Measurements from ENCODE around the gene DNMBP.
"Not testable (repeated sequence)": the region's sequence is repeated elsewhere in the genome, so short reads cannot be mapped to it uniquely, and the experiment has no call there.

DNMBP gene

DNA sequence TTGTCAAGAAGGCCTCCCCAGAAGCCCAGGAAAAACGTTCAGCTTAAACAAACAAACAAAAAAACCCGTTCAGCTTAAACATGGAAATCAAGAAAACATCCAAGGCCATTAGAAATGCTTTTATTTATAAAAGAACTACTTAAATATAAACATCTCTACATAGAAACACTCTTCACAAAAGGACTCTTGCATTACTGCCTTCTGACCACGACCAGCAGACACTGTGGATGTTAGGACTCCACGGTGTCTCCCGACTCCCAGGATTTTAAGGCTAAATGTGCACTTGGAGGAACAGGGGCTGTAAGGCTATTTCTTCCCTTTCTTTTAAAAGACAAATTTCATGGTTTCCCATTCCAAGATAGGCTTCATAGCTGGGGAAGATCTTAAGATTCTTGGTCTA lies 134.3 kb downstream of the DNMBP start:
- no peak for TF ChIP-seq CTCF (IDR thresholded peaks at IDR 0.05; ENCODE audit: borderline replicate concordance, control extremely low read depth, extremely low read depth, insufficient read depth, missing control alignments)
- in situ Hi-C loops (cut with MboI; ENCODE audit: low sequenced_read_pairs, unreplicated experiment), result no loop called here
- no peak for DNase-seq (ENCODE audit: low spot score)

DNA sequence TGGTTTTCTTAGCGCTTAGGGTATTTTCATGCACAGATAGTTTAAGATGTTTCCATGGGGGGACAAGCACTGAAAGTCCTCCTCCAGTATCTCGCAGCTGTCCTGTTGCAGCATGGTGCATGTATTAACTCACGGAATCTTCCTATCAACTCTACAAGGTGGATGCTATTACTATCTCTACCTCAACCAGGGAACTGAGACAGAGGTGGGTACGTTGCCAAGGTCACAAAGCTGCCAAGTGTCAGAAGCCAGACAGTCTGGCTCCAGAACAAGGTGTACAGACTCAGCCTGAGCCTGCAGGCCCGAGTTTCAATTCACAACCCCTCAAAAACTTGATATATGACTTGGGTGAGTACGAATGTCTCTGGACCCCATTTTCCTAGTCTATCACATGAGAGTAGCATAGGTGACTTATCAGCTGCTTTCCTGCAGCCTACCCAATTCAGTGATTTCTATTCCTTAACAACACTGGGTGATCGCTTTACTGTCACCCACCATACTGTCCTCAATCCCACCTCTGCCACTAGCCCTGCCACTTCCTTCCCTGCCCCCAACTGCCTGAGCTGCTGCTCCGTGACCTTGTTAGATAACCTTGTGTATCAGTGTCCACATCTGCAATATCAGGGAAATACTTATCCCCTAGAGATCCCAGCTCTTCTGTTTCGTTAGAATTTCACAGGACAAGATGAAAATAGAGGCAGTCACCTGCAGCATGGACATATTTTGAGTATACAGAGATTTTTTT lies 135.2 kb downstream of the DNMBP start:
- TF ChIP-seq CTCF (IDR thresholded peaks at IDR 0.05; ENCODE audit: borderline replicate concordance, control extremely low read depth, extremely low read depth, insufficient read depth, missing control alignments), result no peak
- in situ Hi-C loops (cut with MboI; ENCODE audit: low sequenced_read_pairs, unreplicated experiment), result no loop called here

DNA sequence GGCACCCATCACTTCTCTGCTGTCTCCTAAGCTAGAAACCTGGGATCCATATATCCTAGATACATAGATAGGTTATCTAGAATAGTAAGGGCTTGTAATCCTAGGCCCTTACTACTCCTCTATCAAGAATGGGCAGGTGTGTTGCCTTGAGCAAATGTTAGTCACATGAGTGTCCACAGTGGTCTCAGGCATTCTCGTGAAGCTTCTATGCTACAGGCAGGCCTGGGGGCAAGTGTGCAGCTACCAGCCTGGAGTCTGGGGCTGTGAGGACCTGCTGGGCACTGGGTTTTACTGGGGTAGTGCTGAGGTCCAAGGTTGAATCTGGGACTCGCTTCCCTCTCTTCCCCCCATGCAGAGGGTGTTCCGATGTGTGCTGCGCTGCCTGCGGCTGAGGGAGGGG lies 135.9 kb downstream of the DNMBP start:
- no peak for TF ChIP-seq CTCF (IDR thresholded peaks at IDR 0.05; ENCODE audit: borderline replicate concordance, control extremely low read depth, extremely low read depth, insufficient read depth, missing control alignments)
- in situ Hi-C loops (cut with MboI; ENCODE audit: low sequenced_read_pairs, unreplicated experiment), result no loop called here
- no peak for DNase-seq (ENCODE audit: low spot score)

More for the DNA sequence above, 135.2 kb downstream of the DNMBP start:
- DNase-seq (ENCODE audit: low spot score), result no peak

DNA sequence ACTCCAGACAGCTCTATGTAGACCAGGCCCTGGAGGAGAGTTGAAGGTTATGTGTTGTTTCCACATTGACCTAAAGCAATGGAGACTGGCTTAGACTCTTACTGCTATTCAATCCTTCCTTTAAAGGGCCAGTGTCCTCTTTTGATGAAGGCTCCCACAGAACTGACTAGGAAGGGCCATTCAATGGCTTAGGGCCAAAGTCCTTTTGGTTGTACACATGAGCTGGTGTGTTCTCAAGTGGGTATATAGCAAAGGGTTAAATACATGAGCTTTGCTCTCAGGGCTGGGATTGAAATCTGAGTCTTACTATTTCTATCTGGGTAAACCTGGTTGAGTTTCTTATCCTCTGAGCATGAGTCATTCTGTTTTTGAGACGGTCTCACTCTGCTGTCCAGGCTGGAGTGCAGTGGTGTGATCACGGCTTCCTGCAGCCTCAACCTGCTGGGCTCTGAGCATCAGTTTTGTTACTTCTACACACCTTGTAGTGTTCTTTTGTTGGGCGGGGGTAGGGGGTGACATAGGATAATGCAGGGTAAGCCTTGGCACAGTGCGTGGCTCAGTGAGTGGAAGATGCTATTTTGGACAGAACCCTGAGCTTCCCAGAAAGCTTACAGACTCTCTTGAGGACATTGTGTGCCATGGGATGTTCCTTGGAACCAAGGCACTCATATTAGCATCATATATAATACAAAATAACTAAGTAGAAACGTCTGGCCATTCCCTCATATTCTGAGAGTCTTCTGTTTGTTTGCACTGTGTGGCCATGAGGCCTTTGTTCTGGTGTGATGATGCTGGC lies 137.2 kb downstream of the DNMBP start:
- in situ Hi-C loops (cut with MboI; ENCODE audit: low sequenced_read_pairs, unreplicated experiment), result no loop called here
- TF ChIP-seq CTCF (IDR thresholded peaks at IDR 0.05; ENCODE audit: borderline replicate concordance, control extremely low read depth, extremely low read depth, insufficient read depth, missing control alignments), result no peak
- DNase-seq (ENCODE audit: low spot score), result no peak

GRCh38 chr10:99870123-99870730 lies 139.5 kb downstream of the DNMBP start:
- TF ChIP-seq CTCF (IDR thresholded peaks at IDR 0.05; ENCODE audit: borderline replicate concordance, control extremely low read depth, extremely low read depth, insufficient read depth, missing control alignments), result no peak
- in situ Hi-C loops (cut with MboI; ENCODE audit: low sequenced_read_pairs, unreplicated experiment), result no loop called here
- no peak for DNase-seq (ENCODE audit: low spot score)

GRCh38 chr10:99869581-99870122 lies 140.1 kb downstream of the DNMBP start:
- no peak for TF ChIP-seq CTCF (IDR thresholded peaks at IDR 0.05; ENCODE audit: borderline replicate concordance, control extremely low read depth, extremely low read depth, insufficient read depth, missing control alignments)
- no peak for DNase-seq (ENCODE audit: low spot score)
- in situ Hi-C loops (cut with MboI; ENCODE audit: low sequenced_read_pairs, unreplicated experiment), result no loop called here

DNA sequence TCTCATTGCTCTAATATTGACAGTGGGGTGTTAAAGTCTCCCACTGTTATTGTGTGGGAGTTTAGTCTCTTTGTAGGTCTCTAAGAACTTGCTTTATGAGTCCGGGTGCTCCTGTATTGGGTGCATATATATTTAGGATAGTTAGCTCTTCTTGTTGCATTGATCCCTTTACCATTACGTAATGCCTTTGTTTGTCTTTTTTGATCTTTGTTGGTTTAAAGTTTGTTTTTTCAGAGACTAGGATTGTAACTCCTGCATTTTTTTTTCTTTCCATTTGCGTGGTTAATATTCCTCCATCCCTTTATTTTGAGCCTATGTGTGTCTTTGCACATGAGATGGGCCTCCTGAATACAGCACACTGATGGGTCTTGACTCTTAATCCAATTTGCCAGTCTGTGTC lies 142.5 kb downstream of the DNMBP start:
- DNase-seq (ENCODE audit: low spot score); in situ Hi-C loops (cut with MboI; ENCODE audit: low sequenced_read_pairs, unreplicated experiment): not testable (repeated sequence)

GRCh38 chr10:99863535-99864240 lies 146.1 kb downstream of the DNMBP start:
- in situ Hi-C loops (cut with MboI; ENCODE audit: low sequenced_read_pairs, unreplicated experiment); DNase-seq (ENCODE audit: low spot score): not testable (repeated sequence)

Data from GM13976 (cell line).